Amniotic epithelial cell (primary cell): ENCODE measurements around the gene INHBE.
"Not testable (repeated sequence)": the region's sequence is repeated elsewhere in the genome, so short reads cannot be mapped to it uniquely, and the experiment has no call there.

Source experiments
- DNase-seq: peaks from one replicate; pipeline ENCODE4 v3.0.0-alpha.2; 2010; ENCODE audit warnings: low read depth

INHBE gene

GRCh38 chr12:57476162-57476992, 21.3 kb downstream of the INHBE start:
- no peak for DNase-seq

DNA sequence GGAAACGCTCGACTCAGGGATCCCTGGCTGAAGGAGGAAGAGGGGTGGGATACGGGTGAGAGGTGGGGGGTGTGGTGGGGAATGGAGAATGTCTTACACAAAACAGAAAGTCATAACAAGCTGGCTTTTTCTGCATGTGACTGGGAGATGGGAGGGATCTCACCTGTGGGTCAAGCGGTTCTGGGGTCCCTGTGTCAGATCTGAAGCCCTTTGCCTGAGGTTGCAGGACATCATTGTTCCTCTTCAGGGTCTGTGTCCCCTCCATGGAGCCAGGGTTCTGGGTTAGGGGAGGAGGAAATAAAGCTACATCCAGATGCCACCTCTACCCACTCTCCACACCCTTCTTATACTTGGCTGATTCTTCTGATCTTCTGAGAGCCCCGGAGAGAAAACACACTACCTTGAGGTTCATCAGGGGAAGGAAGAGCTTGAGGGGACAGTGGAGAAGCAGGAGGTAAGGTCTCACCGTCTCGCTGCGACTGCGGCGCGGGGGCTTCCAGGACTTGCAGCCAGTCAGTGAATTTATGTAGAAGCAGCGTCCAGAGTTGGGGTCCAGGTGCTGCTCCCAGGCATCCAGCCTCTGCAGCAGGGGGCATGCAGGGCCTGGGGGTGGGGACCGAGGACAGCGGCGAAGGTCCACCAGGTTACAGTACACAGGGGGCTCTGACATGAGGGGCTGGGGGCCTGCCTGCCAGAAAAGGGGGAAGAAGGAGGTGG, 22.0 kb downstream of the INHBE start:
- no peak for DNase-seq

DNA sequence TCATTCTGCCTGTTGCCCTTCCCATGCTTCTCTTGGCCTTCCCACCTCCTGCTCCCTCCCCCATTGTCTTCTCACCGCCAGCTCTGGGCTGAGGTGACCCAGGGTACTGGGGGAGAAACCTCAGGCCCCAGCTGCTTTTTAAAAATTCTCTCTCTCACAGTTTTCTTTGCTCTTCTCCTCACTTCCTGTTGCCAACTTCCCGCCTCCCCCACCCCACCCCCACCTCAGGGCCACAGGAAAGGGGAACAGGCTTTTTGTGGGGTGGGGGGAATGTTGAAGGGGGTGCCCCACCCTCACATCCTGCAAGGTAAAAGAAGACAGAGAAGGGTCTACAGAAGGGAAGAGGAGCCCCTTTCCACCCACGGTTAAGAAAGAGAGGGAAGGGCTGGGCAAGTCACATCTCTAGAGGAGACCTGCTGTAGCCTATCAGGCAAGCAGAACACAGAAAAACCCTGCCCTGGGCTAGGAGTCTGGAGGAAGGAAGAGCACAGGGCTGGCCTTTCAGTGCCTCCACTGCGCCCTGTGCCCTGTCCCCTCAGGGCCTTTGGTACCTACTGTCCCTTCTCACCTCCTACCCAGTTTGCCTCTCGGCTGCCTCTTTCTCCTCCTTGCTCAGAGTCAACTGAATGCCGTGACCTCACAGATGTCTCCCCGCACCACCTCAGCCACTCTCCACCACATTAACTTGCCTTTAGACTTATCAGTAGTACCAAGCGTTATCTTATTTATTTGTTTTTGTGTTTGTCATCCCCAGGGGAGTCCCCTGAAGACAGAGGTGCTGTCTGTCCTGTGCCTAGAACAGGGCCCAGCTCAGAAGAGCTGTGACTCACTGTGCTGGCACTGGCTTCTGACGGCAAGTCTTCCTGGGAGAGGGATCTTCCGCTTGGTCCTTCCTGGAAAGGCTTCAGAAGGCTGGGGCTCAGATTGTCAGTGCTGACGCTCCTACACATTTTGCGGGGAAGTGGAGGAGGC, 22.9 kb downstream of the INHBE start:
- peak; percentile 78 for DNase-seq

DNA sequence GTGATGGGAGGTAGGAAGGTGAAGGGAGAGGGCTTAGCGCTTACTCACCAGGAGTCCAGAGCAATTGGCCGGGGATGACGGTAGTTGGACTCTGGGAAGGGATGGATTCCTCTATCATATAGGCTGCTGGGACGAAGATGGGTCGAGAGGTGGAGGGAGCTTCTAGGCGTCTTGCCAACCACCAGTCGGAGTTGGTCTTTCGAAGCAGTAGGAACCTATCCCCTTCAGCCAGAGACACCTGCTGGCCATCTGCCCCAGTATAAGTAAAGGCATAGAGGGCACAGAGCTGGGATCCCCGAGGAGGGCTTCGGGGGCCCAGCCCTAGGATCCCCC, 23.9 kb downstream of the INHBE start:
- DNase-seq = no peak

DNA sequence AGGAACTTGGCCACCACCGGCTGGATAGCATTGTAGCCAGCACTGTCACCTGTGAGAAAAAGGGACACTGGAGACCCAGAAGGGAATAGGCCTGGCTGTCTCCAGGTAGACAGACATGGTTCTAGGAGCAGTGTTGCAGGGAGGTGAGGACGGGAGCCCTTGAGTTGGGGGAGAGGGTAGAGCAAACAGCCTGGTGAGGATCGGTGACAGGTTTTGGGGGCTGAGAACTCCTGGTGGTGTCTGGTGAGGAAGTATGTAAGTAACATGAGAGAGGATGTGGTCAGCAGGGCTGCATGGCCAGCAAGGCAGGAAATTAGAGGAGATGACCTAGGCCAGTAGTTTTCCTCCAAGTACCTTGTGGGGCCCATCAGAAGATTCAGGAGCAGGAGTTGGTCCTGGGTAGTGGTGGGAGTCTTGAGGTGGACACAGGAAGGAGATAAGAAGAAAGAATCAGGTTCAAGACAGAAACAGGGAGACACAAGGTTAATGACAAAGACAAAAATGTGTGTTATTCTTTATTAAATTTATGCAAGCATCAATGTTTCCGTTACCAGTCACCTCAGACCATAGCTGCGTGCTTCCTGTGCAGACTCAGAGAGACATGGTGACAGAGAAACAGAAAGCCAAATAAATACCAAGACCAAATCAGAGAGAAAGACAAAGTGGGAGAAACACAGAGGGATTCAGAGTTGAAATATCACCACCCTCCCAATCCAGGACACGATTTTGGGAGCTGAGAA, 24.4 kb downstream of the INHBE start, which contains the start of gene ARHGAP9:
Gene ARHGAP9 (minus strand): TSS at position 491 of the 740 bp plus-strand sequence. CDS start 460 bp downstream, at position 31.
- DNase-seq = no peak

GRCh38 chr12:57481671-57482070, 26.6 kb downstream of the INHBE start:
- DNase-seq = no peak

- DNase-seq = peak; percentile 73
Observed at GRCh38 chr12:57483466-57483865, 28.4 kb downstream of the INHBE start.

- no peak for DNase-seq
Observed at GRCh38 chr12:57485695-57486094, 30.6 kb downstream of the INHBE start.

DNA sequence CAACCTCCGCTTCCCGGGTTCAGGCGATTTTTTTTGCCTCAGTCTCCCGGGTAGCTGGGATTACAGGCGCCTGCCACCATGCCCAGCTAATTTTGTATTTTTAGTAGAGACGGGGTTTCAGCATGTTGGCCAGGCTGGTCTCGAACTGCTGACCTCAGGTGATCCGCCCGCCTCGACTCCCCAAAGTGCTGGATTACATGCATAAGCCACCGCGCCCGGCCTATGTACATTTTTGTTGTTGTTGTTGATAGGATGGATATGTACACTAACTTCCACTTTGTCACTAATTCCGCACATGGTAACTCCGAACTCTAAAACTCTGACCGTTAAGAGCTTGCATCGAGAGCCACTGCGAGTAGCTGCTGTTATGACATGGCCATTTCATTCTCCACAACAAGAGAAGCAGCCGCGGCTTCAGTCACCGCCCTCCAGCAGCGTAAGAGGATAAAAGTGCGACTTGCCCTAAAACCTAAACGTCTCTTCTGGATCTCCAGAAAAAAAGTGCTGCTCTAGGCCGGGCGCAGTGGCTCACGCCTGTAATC, 32.0 kb downstream of the INHBE start:
- no peak for DNase-seq

DNA sequence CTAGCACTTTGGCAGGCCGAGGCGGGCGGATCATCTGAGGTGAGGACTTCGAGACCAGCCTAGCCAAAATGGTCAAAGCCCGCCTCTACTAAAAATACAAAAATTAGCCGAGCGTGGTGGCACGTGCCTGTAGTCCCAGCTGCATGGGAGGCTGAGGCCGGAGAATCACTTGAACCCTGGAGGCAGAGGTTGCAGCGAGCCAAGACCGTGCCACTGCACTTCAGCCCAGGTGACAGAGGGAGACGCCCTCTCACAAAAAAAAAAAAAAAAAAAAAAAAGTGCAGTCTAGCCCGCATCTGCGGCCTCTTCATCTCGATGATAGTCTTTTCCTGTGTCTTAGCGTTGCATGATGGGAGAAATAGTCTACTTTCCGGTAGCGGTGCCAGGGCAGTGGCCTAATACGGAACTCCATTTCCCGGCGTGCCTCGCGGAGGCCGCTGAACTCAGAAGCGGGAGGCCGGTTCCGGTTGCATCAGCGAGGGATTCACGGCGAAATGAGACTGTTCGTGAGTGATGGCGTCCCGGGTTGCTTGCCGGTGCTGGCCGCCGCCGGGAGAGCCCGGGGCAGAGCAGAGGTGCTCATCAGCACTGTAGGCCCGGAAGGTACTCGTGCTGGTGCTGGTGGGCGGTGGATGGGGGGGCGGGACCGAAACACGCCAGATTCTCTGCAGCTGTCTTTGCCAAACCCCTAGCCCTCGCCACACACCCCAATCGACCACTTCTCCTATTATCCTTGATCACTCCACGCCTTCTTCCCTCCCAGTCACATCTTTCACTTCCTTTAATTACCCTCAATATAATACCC, 32.7 kb downstream of the INHBE start, which contains the start of gene MARS1:
Gene MARS1 (plus strand): TSS at position 472 of the 805 bp plus-strand sequence. CDS start 23 bp downstream, at position 495.
- peak; percentile 96 for DNase-seq

DNA sequence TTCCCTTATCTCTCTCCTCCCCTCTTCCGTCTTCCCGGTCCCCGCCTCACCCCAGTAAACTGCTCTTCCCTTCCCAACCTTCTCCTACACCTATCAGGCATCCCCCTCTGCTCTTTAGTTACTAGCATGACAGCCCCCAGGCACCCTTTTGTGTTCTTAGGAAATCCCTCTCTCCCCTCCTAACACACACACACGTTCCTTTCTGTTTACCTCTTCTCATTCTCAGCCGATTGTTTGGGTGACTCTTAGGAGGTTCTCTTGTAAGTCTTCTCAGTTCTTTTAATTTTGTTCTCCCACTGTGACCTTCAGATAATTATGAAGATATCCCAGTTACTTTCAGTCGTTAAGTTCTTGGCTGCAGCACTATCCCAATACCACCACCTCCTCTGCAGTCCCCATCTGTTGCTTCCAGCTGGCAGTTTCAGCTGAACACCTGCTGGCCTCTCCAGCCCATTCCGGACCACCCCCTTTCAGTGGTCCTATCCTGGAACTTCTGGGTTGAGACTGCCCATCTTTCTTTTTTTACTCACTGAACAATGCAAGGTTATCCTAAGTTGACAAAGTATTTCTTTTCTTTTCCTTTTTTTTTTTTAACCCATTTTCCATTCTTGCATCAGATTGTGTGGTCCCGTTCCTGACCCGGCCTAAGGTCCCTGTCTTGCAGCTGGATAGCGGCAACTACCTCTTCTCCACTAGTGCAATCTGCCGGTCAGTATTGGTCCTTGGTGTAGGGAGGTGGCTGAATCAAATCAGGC, 33.5 kb downstream of the INHBE start:
- DNase-seq = no peak

DNA sequence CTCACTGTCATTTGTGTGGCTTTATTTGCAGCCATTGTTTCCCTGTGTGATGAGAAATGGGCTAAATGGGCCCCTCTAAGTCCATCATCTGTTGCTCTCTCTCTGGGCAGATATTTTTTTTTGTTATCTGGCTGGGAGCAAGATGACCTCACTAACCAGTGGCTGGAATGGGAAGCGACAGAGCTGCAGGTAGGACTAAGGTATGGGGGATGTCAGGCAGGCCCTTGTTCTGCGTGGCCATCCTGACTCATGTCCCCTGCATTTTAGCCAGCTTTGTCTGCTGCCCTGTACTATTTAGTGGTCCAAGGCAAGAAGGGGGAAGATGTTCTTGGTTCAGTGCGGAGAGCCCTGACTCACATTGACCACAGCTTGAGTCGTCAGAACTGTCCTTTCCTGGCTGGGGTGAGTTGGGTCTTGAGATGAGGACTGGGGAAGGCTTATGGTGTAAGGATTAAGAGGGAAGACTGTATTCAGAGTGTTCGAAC, 34.1 kb downstream of the INHBE start:
- DNase-seq = peak; percentile 43

DNA sequence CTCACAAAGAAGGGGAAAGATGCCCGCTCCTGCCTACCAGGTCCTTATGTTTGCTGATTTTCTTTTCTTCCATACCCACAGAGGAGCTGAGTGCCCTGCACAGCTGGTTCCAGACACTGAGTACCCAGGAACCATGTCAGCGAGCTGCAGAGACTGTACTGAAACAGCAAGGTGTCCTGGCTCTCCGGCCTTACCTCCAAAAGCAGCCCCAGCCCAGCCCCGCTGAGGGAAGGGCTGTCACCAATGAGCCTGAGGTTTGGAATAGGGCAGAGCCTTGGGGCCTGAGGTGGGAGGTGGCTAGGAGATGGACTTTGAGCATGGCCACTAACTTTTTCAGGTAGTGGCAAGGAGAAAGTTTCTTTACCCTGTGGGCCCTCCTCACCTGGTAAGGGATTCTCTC, 35.0 kb downstream of the INHBE start:
- no peak for DNase-seq

DNA sequence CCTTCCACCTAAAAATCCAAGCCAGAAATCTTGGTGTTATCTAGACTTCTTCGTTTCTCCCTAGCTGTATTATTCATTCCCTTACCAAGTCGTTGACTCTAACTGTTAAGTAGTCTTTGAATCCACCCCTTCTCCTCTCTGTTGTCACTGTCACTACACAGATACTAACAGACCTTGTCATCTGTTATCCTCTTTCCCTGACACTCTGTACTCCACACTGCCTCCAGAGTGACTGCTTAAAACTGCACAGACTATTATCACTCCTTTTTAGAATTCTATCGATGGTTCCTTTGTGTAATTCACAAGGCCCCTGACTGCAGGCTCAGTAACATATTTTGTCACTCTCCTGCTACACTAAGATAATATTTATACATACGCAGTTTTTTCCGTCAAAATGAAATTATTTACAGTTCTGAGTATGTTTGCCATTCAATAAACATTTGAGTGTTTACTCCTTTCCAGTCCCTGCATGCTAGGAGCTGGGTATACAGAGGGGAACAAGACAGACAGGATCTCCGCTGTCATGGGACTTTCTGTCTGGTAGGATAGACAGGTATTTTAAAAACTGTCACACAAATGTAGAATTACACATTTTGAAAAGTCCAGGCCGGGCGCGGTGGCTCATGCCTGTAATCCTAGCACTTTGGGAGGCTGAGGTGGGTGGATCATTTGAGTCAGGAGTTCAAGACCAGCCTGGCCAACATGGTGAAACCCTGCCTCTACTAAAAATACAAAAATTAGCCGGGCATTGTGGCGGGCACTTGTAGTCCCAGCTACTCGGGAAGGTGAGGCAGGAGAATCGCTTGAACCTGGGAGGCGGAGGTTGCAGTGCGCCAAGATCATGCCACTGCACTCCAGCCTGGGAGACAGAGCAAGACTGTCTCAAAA, 36.5 kb downstream of the INHBE start:
- no peak for DNase-seq

DNA sequence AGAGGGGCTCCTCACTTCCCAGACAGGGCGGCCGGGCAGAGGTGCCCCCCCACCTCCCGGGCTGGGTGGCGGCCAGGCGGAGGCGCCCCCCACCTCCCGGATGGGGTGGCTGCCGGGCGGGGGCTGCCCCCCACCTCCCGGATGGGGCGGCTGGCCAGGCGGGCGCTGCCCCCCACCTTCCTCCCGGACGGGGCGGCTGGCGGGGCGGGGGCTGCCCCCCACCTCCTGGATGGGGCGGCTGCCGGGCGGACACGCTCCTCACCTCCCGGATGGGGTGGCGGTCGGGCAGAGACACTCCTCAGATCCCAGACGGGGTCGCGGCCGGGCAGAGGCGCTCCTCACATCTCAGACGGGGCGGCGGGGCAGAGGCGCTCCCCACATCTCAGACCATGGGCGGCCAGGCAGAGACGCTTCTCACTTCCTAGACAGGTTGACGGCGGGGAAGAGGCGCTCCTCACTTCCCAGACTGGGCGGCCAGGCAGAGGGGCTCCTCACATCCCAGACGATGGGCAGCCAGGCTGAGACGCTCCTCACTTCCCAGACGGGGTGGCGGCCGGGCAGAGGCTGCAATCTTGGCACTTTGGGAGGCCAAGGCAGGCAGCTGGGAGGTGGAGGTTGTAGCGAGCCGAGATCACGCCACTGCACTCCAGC, 40.1 kb downstream of the INHBE start:
- DNase-seq = not testable (repeated sequence)

DNA sequence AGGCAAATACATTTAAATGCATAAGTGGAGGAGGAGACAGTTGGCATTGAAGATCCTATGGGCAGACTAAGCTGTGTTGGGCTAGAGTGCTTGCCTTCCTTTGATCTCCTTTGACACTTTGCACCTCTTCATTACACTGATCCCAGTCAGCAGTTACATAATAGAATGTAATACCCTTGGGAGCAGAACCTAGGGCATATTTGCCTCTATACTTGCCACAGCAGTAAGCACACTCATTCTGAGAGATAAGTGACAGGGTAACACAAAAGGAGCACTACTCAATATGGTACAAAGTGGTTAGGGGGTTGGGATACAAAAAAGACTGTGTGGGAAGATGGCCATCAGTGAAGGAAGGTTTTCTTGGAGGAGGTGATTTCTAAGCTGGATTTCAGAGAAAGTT, 41.7 kb downstream of the INHBE start:
- DNase-seq = no peak

DNA sequence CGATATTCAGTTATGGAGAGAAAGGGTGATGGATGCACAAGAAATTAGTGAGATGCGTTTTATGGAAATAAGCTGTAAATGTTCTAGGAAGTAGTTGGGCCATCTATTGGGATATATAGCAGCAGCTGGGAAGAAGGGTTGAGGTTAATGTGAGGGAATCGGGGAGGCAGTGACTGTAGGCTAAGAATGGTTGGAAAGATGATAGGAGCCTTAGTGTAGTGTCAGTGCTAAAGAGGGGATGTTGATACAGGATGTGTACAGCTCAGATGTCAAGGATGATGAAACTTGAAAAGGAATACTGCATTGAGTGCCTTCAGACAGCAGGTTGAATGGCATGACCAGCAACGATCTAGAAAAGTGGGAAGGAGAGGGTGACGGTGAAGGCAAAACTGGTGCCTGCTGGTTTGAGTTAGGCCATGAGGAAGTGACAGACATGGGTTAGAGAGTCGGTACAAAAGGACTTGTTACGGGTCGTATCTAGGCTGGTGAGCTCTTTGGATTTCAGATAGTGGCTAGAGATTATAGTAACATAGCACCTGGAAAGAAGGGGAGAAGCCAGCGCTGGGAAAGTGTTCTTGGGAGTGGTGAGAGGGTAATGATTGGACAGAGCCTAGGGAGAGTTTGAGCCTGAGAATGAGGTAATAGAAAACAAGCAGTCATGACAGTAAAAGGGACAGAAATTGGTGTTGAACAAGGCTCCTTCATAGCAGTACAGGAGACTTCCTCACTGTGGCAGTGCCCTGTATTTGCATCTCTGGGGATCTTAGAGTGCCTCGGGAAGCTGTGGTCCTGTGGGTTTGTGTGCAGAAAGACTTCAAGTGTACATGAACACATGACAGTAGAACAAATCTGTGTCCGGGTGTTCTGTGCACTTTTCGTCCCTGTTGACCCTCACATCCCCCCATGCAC, 42.4 kb downstream of the INHBE start:
- DNase-seq = no peak
